GM04503 (cell line): ENCODE results near the gene FGF11.

Experiments used
- DNase-seq: peaks from one replicate; pipeline ENCODE4 v3.0.0-alpha.2; 2012; ENCODE audit warnings: low read depth

FGF11 gene

GRCh38 chr17:7408252-7408727 is 31.0 kb upstream of the FGF11 start:
- DNase-seq = no peak

- no peak for DNase-seq
These were observed 30.4 kb upstream of the FGF11 start for GRCh38 chr17:7408863-7409262.

- DNase-seq = no peak
These were observed 29.6 kb upstream of the FGF11 start for GRCh38 chr17:7409716-7410115.

GRCh38 chr17:7410634-7411426 is 28.5 kb upstream of the FGF11 start:
- no peak for DNase-seq

- DNase-seq = no peak
These were observed 27.9 kb upstream of the FGF11 start for GRCh38 chr17:7411427-7411750.

GRCh38 chr17:7413346-7413985 is 25.8 kb upstream of the FGF11 start:
- DNase-seq = no peak

- DNase-seq = no peak
These were observed 24.5 kb upstream of the FGF11 start for GRCh38 chr17:7414837-7415236.

- no peak for DNase-seq
These were observed 23.5 kb upstream of the FGF11 start for GRCh38 chr17:7415784-7416183.

GRCh38 chr17:7416323-7416722 is 23.0 kb upstream of the FGF11 start:
- DNase-seq = no peak

- no peak for DNase-seq
These were observed 22.2 kb upstream of the FGF11 start for GRCh38 chr17:7417056-7417655.

GRCh38 chr17:7418472-7419152 is 20.7 kb upstream of the FGF11 start:
- DNase-seq = no peak

GRCh38 chr17:7419819-7420610 is 19.3 kb upstream of the FGF11 start, which contains the start of gene SPEM1:
Gene SPEM1, plus strand, starts transcription at chr17:7420324. Its CDS starts 61 bp downstream, at chr17:7420385.
- DNase-seq = no peak

GRCh38 chr17:7421186-7421585 is 18.1 kb upstream of the FGF11 start:
- no peak for DNase-seq

GRCh38 chr17:7423679-7424078 is 15.6 kb upstream of the FGF11 start:
- DNase-seq = no peak

- no peak for DNase-seq
These were observed 14.0 kb upstream of the FGF11 start, which contains the start of gene SPEM2 for GRCh38 chr17:7425316-7425715. Gene SPEM2, plus strand, starts transcription at chr17:7425616. Its CDS starts 73 bp downstream, at chr17:7425689.

- no peak for DNase-seq
These were observed 13.6 kb upstream of the FGF11 start for GRCh38 chr17:7425756-7426155.

- DNase-seq = no peak
These were observed 13.0 kb upstream of the FGF11 start for GRCh38 chr17:7426203-7426863.

- no peak for DNase-seq
These were observed 12.3 kb upstream of the FGF11 start for GRCh38 chr17:7426896-7427489.

- DNase-seq = no peak
These were observed 11.8 kb upstream of the FGF11 start for GRCh38 chr17:7427549-7427948.

- no peak for DNase-seq
These were observed 10.8 kb upstream of the FGF11 start, which contains the start of gene SPEM3 for GRCh38 chr17:7428557-7428956. Gene SPEM3, plus strand, starts transcription at chr17:7428857. Its CDS starts 46 bp downstream, at chr17:7428903.

- no peak for DNase-seq
These were observed 9.6 kb upstream of the FGF11 start for GRCh38 chr17:7429722-7430121.
